Endodermal cell (in vitro differentiated cells): ENCODE measurements around the gene SLTM. TPM values are rescaled to one million over a fixed set of nuclear protein-coding genes. Genes with fewer than 3 reads are reported as not detected.

ENCODE experiments used
- DNase-seq: peaks from one replicate; pipeline ENCODE4 v3.0.0-alpha.2; 2017
- H3K27ac ChIP-seq: 2 replicates; pipeline ENCODE4 v1.5.1; 2013; ENCODE audit warnings: mild to moderate bottlenecking, low read depth, low read length, moderate library complexity
- H3K27me3 ChIP-seq: 2 replicates; pipeline ENCODE4 v1.6.1; 2013; ENCODE audit warnings: mild to moderate bottlenecking, low read length, moderate library complexity; ENCODE audit not compliant: insufficient read depth, control insufficient read depth, poor library complexity, severe bottlenecking
- H3K36me3 ChIP-seq: 2 replicates; pipeline ENCODE4 v1.7.0; 2013; ENCODE audit warnings: mild to moderate bottlenecking, low read length, moderate library complexity; ENCODE audit not compliant: control insufficient read depth, insufficient read depth
- H3K4me1 ChIP-seq: one replicate; pipeline ENCODE4 v1.7.0; 2013; ENCODE audit warnings: low read length; ENCODE audit not compliant: control insufficient read depth, insufficient read depth
- H3K4me3 ChIP-seq: 2 replicates; pipeline ENCODE4 v1.5.1; 2013; ENCODE audit warnings: mild to moderate bottlenecking, low read length, moderate library complexity
- H3K9ac ChIP-seq: 2 replicates; pipeline ENCODE4 v1.6.1; 2013; ENCODE audit warnings: mild to moderate bottlenecking, low read length, moderate library complexity; ENCODE audit not compliant: poor library complexity, severe bottlenecking; ENCODE audit errors: extremely low read depth
- H3K9me3 ChIP-seq: 2 replicates; pipeline ENCODE4 v1.6.1; 2013; ENCODE audit warnings: mild to moderate bottlenecking, low read length, moderate library complexity; ENCODE audit not compliant: control insufficient read depth
- H3K27ac Mint-ChIP-seq: 2 replicates; pipeline ENCODE4 v1.8.0; 2020; ENCODE audit warnings: mixed read lengths
- H3K27me3 Mint-ChIP-seq: 2 replicates; pipeline ENCODE4 v1.8.0; 2021; ENCODE audit warnings: mild to moderate bottlenecking, mixed read lengths; ENCODE audit not compliant: insufficient read depth
- H3K36me3 Mint-ChIP-seq: 2 replicates; pipeline ENCODE4 v1.8.0; 2020; ENCODE audit warnings: low read depth, mixed read lengths
- H3K4me1 Mint-ChIP-seq: 2 replicates; pipeline ENCODE4 v1.8.0; 2020; ENCODE audit warnings: mixed read lengths
- H3K4me3 Mint-ChIP-seq: 2 replicates; pipeline ENCODE4 v1.8.0; 2020; ENCODE audit warnings: mild to moderate bottlenecking, moderate library complexity, mixed read lengths
- H3K9me3 Mint-ChIP-seq: 2 replicates; pipeline ENCODE4 v1.8.0; 2020; ENCODE audit warnings: mild to moderate bottlenecking, mixed read lengths
- CTCF ChIP-seq: fragments of 200-600 bp; sonication (generic); conservative IDR thresholded peaks from 2 replicates; pipeline ENCODE4 v1.5.0; 2021; ENCODE audit warnings: antibody characterized with exemption, mild to moderate bottlenecking
- WGBS, 2 experiments: methylation state at CpG; one replicate each; pipeline versions ENCODE4 v1.1.5 to v1.1.7; 2013; ENCODE audit warnings: missing lambda C conversion rate in 2 of 2, mixed read lengths in 1 of 2; ENCODE audit not compliant: insufficient coverage in 1 of 2, insufficient read length in 1 of 2; 5-methylcytosine and 5-hydroxymethylcytosine counted together
- total RNA-seq, 2 donors: library from RNA; stranded (reverse); fragmentation: NEBNext Ultra II Directional in 1 of 2; extraction: Animal tissue kit (Norgen Biotek cat#: 25700) in 1 of 2; gene quantifications; 2 replicates in 1 of 2; 3 replicates in 1 of 2; pipeline ENCODE4 v1.2.1, GENCODE V29; 2021

The SLTM gene
- total RNA-seq, 2 donors from 2014 or later, result 77.1 to 96.8 TPM

DNA sequence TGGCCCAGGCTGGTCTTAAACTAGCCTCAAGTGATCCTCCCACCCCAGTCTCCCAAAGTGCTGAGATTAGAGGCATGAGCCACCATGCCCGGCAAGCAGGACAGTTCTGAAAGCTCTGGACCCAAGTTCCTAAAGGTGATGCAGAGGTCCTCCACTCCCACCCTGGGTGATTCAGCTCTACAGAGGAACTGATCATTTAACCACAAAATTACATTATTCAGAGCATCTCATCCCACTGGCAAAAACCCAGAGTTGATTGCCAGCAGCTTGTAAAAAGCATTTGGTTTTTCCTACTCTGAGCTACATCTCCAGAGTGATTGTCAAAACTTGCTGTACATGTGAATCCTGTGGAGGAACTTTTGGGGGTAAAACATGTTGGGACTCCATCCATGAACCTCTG is 60.2 kb downstream of the SLTM start:
- peaks cover 25% of the 10 kb centered on the region for H3K36me3 Mint-ChIP-seq
- DNase-seq, result no peak
- H3K4me3 ChIP-seq, result no peak overlapping the region
- no peaks in the 10 kb centered on the region for H3K9me3 ChIP-seq
- H3K27ac Mint-ChIP-seq, result no peak overlapping the region
- TF ChIP-seq CTCF, result no peak
- H3K4me1 ChIP-seq, result no peaks in the 10 kb centered on the region
- no peak overlapping the region for H3K9ac ChIP-seq
- H3K4me3 Mint-ChIP-seq, result no peak overlapping the region
- no peaks in the 10 kb centered on the region for H3K27me3 Mint-ChIP-seq
- H3K36me3 ChIP-seq, result peaks cover 17% of the 10 kb centered on the region
- H3K27ac ChIP-seq, result no peak overlapping the region
- peaks cover 9% of the 10 kb centered on the region for H3K4me1 Mint-ChIP-seq
- whole genome bisulfite sequencing, 2 experiments, result 100% methylated on average over 1 of the region's 1 CpG
- no peaks in the 10 kb centered on the region for H3K27me3 ChIP-seq
- H3K9me3 Mint-ChIP-seq, result no peaks in the 10 kb centered on the region

- no peak overlapping the region for H3K27ac Mint-ChIP-seq
- peaks cover 14% of the 10 kb centered on the region for H3K36me3 Mint-ChIP-seq
- H3K27me3 Mint-ChIP-seq, result no peaks in the 10 kb centered on the region
- Histone ChIP-seq H3K4me3 (no peak overlapping the region), H3K27ac (no peak overlapping the region), H3K36me3 (no peaks in the 10 kb centered on the region), H3K9me3 (no peaks in the 10 kb centered on the region), H3K4me1 (no peaks in the 10 kb centered on the region), H3K9ac (no peak overlapping the region), H3K27me3 (no peaks in the 10 kb centered on the region)
- no peaks in the 10 kb centered on the region for H3K4me1 Mint-ChIP-seq
- WGBS, 2 experiments, result 82 to 100% methylated on average over 3 of the region's 4 CpGs
- no peak for DNase-seq
- no peak for TF ChIP-seq CTCF
- no peak overlapping the region for H3K4me3 Mint-ChIP-seq
- peaks cover 10% of the 10 kb centered on the region for H3K9me3 Mint-ChIP-seq
Observed at GRCh38 chr15:58870451-58870850, 63.0 kb downstream of the SLTM start.

GRCh38 chr15:58867926-58868325 is 65.6 kb downstream of the SLTM start:
- peaks cover 8% of the 10 kb centered on the region for H3K27me3 Mint-ChIP-seq
- no peaks in the 10 kb centered on the region for H3K36me3 ChIP-seq
- H3K9ac ChIP-seq, result no peak overlapping the region
- no peaks in the 10 kb centered on the region for H3K4me1 Mint-ChIP-seq
- no peak overlapping the region for H3K27ac ChIP-seq
- DNase-seq, result no peak
- H3K9me3 Mint-ChIP-seq, result peaks cover 10% of the 10 kb centered on the region
- H3K4me1 ChIP-seq, result no peaks in the 10 kb centered on the region
- H3K27ac Mint-ChIP-seq, result no peak overlapping the region
- no peaks in the 10 kb centered on the region for H3K9me3 ChIP-seq
- H3K27me3 ChIP-seq, result no peaks in the 10 kb centered on the region
- H3K4me3 Mint-ChIP-seq, result no peak overlapping the region
- H3K36me3 Mint-ChIP-seq, result peaks cover 12% of the 10 kb centered on the region
- WGBS, 2 experiments, result 92 to 94% methylated on average over 3 to 4 of the region's 4 CpGs
- no peak for TF ChIP-seq CTCF
- no peak overlapping the region for H3K4me3 ChIP-seq
